Medulla oblongata (tissue), 1 donor: ENCODE measurements around the gene WDR35.
A peak's percentile ranks its signal among the peaks of the same experiment; 100 is the strongest.
"Not testable (repeated sequence)": the region's sequence is repeated elsewhere in the genome, so short reads cannot be mapped to it uniquely, and the experiment has no call there.

Experiments
- DNase-seq: peaks from one replicate; pipeline ENCODE4 v3.0.0-alpha.2; 2015; ENCODE audit errors: extremely low spot score

The WDR35 gene

DNA sequence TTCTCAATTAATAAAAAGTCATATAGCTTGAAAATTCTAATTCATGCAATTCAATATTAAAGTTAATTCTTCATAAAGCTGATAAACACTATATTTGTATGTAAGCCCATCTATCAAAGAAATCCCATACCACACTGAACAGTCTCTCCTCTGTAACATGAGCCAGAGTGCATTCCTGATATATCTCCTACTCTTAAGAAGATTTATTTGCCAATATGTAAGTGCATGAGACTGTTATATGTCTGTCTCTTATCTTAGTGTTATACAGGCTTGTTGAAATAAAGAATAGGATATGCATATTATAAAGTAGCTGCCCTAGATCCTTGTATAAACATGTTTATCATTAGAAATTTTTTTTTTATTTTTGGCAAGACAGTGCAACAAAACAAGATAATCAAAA lies 47.7 kb downstream of the WDR35 start:
- DNase-seq = no peak

DNA sequence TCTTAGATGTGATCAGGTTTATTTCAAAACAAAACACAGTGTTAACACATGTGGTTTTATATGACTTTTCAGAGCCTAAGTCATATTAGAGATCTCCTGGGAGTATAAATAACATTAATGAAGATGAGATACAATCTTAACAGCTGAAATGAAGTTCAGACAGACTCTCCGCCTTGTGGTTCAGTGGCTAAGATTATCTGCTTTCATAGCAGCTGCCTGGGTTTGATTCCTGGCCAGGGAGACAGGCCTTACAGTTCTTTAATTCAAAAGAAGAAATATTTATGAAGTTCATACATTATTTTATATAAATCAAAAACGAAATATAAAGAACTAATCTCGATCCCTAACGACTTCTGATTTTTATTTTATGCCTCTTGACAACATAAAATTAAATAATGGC lies 52.9 kb downstream of the WDR35 start:
- no peak for DNase-seq

DNA sequence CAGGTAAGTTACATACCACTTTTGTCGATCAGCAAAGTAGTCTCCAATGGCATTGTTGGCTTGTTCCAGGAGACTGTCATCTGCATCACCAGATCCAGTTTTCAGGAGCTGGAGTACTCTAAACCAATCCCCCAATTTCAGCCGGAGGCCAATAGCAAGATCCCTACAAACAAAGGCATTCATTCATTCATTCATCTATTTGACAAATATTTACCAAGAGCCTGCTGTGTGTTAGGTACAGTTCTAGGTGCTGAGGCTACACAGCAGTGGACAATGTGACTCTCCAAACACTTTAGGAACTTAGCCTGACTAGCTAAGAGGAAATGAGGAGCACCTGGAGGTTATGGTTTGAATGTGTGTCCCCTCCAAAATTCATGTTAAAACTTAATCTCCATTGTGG lies 53.7 kb downstream of the WDR35 start:
- no peak for DNase-seq

DNA sequence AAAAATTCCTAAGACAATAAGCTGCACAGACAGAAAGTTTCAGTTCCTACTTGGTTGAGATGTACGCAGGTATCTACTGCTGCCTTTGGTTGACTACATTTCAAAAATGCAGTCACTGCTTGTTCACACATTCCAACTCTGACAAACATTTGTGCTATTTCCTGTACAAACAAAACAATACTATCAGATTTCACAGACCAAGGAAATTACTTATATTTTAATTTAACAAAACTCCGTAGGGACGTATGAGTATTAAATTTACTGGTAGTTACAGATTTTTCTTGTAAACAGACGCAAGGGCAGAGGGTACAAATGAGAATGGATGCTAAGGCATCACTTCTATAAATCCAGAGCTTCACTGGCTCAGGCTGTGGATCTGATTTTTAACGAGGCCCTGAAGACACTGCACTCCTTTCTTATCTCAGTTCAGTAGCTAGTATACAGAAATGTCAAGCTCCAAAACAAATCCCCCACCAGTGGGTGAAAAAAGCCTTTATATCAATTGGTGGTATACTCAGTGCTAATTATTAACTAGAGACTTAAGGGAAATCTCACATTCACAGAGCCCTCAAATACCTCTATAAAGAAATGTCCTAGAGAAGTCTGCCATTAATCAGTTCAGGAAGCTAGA lies 56.4 kb downstream of the WDR35 start:
- no peak for DNase-seq

DNA sequence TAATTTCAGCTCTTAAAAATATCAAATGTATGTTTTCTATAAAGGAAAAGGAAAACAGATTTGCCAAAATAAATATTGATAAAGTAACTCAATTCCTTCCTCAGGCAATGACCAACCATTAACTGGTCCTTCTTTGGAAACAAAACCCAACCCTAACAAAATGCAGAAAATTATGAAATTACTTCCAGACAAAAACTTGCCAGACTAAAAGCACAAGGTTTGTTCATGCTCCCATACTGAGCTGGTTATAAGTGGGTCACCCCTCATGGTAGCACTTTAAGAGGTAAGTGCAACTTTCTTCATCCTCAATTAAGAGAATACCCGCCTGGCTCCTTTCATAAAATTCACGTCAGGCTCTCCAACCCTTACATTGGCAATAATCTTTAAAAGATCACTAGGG lies 57.0 kb downstream of the WDR35 start:
- no peak for DNase-seq

DNA sequence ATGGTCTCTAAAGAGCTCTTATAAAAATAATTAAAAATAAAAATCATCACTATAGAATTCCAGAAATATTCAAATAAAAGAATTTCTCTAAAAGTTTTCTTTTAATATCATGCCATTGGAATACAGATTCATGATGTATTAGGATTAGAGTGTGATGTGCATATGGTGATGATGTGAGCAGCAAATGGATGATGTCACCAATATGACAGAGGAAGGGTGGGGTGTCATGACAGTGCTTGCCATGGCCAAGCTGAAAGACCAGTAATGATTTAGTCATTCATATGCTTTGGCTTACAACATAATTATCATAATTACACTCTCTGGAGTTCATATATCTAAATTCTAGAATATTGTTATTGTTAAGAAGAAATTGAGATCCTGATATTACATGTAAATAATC lies 60.7 kb downstream of the WDR35 start:
- DNase-seq = no peak

DNA sequence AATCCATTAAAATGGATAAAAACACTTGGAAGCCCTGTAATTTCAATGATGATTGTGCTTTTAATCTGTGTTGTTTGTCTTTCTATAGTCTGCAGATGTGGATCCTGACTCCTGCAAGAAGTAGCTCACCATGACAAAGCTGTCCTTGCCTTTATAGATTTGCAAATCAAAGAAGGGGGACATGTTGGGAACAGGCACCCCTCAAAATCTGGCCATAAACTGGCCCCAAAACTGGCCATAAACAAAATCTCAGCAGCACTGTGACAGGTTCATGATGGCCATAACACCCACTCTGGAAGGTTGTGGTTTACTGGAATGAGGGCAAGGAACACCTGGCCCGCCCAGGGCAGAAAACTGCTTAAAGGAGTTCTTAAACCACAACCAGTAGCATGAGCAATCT lies 62.1 kb downstream of the WDR35 start:
- not testable (repeated sequence) for DNase-seq

DNA sequence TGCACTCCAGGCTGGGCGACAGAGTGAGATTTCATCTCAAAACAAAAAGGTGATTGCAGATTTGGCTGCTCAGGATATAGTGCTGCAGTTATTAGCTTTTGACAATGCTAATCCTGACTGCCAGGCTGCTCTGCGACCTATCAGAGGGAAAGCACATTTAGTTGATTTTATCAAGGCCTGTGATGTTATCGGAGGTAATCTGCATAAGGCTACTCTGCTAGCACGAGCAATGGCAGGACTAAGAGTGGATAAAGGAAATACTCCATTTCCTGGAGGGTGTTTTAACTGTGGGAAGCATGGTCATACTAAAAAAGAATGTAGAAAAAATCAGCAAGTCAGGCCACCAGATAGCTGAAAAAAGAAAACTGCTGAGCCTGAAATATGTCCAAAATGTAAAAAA lies 65.4 kb downstream of the WDR35 start:
- not testable (repeated sequence) for DNase-seq

DNA sequence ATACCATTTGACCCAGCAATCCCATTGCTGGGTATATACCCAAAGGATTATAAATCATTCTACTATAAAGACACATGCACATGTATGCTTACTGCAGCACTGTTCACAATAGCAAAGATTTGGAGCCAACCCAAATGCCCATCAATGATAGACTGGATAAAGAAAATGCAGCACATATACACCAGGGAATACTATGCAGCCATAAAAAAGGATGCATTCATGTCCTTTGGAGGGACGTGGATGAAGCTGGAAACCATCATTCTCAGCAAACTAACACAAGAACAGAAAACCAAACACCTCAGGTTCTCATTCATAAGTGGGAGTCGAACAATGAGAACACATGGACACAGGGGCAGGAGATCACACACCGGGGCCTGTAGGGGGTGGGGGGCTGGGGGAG lies 67.7 kb downstream of the WDR35 start:
- DNase-seq = not testable (repeated sequence)

DNA sequence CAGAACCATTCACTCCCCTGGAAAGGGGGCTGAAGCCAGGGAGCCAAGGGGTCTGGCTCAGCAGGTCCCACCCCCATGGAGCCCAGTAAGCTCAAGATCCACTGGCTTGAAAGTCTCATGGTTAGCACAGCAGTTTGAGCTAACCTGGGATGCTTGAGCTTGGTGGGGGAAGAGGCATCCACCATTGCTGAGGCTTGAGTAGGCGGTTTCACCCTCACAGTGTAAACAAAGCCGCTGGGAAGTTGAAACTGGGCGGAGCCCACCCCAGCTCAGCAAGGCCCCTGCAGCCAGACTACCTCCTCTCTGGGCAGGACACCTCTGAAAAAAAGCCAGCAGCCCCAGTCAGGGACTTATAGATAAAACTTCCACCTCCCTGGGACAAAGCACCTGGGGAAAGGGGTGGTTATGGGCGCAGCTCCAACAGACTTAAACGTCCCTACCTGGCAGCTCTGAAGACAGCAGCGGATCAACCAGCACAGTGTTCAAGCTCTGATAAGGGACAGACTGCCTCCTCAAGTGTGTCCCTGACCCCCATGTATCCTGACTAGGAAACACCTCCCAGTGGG lies 73.4 kb downstream of the WDR35 start:
- DNase-seq = no peak

DNA sequence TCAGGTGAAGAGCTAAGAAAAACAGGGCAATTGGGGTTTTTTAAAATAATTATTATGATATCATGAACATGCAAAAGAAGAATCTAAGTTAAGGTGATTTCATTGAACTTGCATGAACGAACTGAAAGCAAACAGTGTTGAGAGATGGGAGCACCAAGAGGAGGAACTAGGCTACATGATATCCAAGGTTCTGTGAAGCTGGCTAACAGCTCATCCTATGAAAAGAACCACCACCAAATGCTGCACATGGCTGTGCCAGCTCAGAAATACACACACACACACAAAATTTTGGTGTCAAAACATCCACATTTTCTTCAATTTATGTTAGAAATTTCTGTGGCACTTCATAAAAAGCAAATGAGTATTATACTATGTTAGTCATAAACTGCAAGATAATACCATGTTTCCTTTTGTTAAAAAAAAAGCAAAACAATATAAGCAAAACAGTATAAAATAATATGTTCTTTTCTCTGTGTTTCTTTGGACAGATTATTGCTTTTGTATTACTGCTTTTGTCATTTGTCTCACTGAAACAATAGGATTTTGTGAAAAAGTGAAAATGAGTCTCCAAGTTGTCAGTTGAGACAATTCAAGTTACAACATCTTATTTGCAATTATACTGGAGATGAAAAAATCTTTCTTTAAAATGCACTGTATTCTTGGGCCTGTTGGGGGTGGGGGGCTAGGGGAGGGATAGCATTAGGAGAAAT lies 75.5 kb downstream of the WDR35 start:
- DNase-seq = peak; percentile 27

DNA sequence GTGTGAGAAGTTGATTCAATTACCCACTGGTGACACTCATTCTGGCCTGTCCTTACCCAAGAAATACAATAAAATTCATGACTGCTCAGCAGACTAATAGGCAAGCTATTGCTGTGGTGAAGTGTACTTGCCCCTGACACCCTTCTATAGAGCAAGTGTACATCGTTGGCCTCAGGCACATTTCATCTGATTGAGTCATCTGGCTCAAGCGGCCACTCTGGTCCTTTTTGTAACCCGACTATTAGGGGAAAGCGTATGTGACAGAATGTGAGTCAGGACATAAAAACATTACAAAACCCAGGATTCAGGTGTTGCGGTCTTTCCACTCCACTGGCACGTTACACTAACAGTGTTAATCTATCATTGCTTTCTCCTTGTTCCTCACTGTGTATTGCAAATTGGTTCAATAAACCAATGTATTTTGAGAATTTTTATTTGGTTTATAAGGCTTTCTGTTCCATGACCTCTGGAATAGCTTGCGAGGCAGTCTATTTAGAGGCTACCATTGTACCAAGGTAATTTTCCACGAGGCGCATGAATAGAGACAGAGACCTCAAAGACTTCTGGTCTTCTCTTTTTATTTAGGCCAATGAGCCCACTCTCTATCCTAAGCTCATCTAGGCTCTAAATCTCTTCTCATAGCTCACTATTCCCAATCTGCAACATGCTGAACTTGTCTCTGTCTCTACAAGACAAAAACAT lies 77.9 kb downstream of the WDR35 start:
- no peak for DNase-seq

DNA sequence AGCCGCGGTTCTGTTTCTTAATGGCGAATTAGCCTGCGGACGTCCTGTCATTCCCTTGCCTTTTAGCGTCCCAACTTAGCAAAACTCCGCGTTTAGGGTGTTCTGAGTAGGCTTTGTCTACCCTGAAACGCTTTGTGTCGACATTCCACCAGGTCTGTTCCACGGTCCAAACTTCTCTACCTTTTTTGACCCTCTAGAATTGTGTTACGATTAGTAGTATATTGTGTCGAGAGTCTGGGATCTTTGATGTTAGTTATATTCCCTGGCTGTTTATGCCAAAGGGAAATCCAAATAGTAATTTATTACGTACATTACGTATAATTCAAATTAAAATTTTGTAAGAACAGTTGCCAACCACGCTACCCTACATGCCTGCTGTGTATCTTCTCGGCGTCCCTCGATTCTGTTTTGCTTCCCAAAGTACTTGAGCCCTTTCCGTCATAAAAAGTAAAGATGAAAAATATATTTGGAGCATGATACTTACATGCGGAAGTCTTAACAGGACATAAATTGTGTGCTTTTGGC lies 87.6 kb downstream of the WDR35 start:
- peak; percentile 27 for DNase-seq

DNA sequence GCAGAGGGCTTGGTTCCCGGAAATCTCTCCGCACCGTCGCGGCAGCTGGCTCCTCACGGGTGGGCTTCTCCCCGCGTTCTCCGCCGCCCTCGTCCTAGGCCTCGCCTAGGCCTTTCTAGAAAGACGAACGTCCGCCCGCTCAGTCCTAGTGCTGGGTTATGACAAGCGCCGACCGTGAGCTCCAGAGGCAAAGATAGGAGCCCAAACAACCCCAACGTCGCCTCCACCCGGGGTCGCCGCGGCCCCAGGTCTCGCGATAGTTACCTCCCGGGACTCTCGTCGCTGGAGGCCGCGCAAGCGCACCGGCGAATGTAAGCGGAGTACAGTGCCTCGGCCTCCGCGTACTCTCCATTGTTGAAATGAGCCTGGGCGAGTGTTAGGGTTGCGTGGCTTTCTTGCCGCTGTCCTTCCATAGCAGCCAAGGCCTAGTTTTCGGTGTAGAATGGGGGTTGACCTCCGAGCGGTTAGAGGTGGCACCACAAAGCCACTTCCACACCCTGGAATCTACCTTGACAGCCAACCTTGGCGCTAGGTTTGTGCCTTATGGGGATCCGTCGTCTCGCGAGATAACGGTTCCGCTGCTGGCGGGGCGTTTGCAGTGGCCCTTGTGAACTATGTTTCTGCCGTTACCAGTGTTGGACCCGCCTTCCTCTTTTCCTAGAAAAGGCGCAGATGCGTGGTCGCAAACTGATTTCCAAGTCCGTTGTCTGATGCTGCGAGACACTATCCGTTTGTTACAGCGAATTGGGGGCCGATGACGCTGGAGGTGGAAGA lies 88.3 kb downstream of the WDR35 start, which contains the start of gene TTC32:
TSS of gene TTC32 (minus strand) at position 542 of the 774 bp plus-strand sequence. CDS start at position 413, 129 bp downstream.
- peak; percentile 94 for DNase-seq

DNA sequence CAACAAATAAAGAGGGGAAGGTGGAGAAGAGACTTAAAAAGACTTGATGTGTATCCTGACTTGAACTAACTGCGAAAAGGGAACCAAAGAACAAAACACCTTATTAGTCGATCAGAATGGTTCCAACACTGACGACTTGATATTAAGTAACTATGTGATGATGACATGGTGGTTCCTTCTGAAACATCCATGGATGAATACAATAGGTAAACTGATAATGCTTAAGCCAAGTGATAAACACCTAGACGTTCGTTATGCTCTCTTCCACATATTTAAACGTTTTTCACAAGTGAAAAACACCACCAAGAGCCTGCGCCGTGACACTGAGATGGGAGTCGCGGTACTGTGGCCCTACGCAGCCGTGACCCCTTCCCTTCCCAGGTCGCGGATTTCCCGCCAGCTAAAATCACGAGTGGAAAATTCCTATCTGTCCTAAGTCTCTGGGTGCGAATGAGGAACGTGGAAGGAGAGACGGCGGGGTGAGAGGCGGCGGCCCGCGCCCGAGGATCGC lies 88.9 kb downstream of the WDR35 start:
- DNase-seq = peak; percentile 52

DNA sequence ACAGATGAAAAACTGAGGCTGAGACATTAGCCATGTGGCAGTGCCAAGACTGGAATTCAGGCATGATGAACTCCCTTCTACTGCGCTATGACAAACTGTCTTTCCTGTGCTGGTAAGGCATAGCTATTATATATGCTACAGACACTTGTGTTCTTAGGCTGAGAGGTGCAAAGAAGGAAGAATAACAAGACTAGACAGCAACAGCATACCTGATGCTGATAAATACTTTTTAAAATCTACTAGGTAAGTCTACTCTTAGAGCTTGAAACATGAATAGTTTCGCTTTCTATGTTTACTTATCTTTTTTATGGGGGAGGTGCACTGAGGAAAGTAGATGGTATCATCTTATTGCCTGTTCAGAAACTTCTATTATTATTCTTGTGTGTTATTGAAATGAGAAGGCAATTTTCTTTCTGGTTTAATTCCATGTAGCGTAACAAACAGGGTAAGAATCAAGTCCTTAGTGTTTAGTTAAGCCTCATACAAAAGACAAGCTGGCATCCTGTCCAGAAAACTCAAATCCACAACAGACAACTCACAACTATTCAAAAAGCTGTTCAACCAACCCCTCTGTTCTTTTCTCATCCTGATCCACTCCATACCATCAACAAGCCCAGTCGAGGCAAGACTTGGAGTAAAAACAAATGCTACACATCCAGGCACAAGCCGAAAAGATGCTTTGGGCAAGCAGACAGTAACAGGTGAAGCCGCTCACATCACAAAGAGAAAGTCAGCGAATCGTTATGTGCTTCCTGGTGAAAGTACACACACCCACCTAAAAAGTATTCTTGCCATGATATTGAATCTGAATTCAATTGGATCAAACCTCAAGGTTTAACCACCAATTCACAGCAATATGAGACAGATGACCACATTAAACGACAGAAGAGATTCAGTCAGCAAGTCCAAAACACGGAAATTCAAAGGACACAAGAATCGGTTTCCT lies 89.6 kb downstream of the WDR35 start:
- peak; percentile 24 for DNase-seq

DNA sequence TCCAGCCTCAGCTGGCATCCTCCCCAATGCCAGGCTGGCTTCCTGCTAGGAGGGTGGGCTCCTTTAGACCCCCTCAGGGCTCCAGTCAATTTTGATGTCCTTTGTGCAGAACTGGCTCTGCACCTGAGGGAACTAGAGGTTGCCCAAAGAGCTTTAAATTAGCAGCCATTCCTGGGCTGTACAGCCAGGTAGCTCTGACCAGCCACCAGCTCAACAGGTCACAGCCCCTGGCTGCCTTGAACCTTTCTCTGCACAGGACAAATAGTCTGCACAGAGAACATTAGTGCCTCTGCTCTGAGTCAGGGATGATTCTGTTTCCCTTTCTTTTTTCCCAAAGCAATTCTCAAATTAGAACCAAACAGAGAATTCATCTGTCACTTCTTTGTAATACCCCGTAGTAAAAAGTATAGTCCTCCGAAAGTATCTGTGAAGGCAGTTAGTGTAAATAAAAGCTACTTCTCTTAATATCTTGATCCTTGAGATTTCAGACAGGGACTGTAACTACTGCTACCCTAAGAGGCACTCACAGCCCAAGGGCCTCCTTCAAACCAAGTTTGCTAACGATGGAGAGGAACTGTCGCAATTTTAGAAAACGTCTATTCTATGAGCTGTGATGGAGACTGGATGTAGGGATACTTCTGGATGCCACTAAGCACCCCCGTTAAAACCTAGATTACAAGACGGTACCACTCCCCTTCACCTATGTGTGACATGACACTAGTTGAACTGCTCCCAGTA lies 91.1 kb downstream of the WDR35 start:
- no peak for DNase-seq

DNA sequence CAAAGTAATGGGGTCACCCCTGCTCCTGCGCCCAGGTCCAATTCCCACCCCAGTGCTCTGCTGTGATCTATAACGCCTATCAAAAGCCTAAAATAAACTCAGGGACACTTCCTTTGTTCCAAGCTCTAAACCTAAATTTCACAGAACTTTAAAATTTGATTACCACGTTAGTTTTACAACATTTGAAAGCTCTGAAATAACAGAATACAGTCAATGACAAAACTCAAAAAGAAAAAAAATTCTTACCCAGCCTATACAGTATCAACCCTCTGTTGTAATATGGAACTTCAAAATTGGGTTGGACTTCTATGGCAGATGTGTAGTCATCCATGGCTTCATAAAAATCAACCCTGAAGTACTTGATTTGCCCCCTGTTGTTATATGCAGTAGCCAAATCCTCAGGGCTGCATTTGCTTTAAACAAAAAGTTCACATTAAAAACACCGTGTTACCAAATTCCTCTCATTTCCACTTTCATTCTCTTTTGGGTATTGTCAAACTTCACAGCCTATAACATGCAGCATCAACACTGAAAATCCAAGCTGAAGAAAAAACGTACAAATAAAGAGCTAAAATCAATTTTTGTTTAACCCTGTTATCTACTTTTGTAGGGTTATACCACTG lies 92.2 kb downstream of the WDR35 start:
- no peak for DNase-seq

DNA sequence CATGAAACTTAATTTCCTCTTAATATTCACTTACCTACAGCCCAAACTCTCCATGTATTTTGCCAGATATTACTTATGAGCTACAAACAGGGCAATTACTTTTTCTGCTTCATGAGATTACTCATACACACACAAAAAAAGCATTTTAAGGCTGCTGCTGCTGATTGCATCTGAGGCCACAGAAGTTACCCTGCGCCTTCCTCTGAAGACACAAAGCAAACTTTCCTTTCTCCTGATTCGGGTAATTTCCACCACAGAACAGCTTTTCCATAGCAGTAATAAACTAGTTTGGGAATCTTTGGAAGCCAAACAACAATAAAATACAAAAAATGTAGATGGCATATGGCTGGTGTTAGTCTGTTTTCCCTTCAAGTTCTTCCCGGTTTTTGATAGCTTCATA lies 94.4 kb downstream of the WDR35 start:
- DNase-seq = no peak
